Measurements from ENCODE around the gene RAD51B.
"Not testable (repeated sequence)": the region's sequence is repeated elsewhere in the genome, so short reads cannot be mapped to it uniquely, and the experiment has no call there.

The RAD51B gene

GRCh38 chr14:68654471-68654941, 834.9 kb downstream of the RAD51B start:
- no peak for DNase-seq (ENCODE audit: low read depth in 2 of 2)

GRCh38 chr14:68655021-68655831, 835.6 kb downstream of the RAD51B start:
- DNase-seq (ENCODE audit: low read depth in 2 of 2): no peak

GRCh38 chr14:68655911-68656316, 836.3 kb downstream of the RAD51B start:
- no peak for DNase-seq (ENCODE audit: low read depth in 2 of 2)

- DNase-seq (ENCODE audit: low read depth in 2 of 2): no peak
These were observed 836.9 kb downstream of the RAD51B start for GRCh38 chr14:68656452-68656851.

- no peak for DNase-seq (ENCODE audit: low read depth in 2 of 2)
These were observed 837.9 kb downstream of the RAD51B start for GRCh38 chr14:68657300-68658028.

GRCh38 chr14:68658029-68658509, 838.5 kb downstream of the RAD51B start:
- DNase-seq (ENCODE audit: low read depth in 2 of 2): no peak

- DNase-seq (ENCODE audit: low read depth in 2 of 2): no peak
These were observed 839.7 kb downstream of the RAD51B start for GRCh38 chr14:68658943-68659931.

GRCh38 chr14:68660495-68660894, 840.9 kb downstream of the RAD51B start:
- DNase-seq (ENCODE audit: low read depth in 2 of 2): no peak

GRCh38 chr14:68661226-68662225, 841.9 kb downstream of the RAD51B start:
- no peak for DNase-seq (ENCODE audit: low read depth in 2 of 2)

GRCh38 chr14:68662392-68662791, 842.8 kb downstream of the RAD51B start:
- DNase-seq (ENCODE audit: low read depth in 2 of 2): no peak

- DNase-seq (ENCODE audit: low read depth in 2 of 2): not testable (repeated sequence)
These were observed 843.2 kb downstream of the RAD51B start for GRCh38 chr14:68662826-68663225.

GRCh38 chr14:68663385-68664076, 844.0 kb downstream of the RAD51B start:
- DNase-seq (ENCODE audit: low read depth in 2 of 2): peak; percentile 35 to 55

GRCh38 chr14:68664225-68664681, 844.7 kb downstream of the RAD51B start:
- peak in 1 of 2 donors; percentile 32 for DNase-seq (ENCODE audit: low read depth in 2 of 2)

- no peak for DNase-seq (ENCODE audit: low read depth in 2 of 2)
These were observed 845.6 kb downstream of the RAD51B start for GRCh38 chr14:68665131-68665530.

GRCh38 chr14:68665792-68666204, 846.2 kb downstream of the RAD51B start:
- no peak for DNase-seq (ENCODE audit: low read depth in 2 of 2)

GRCh38 chr14:68666236-68666635, 846.7 kb downstream of the RAD51B start:
- no peak for DNase-seq (ENCODE audit: low read depth in 2 of 2)

- no peak for DNase-seq (ENCODE audit: low read depth in 2 of 2)
These were observed 847.3 kb downstream of the RAD51B start for GRCh38 chr14:68666899-68667298.

GRCh38 chr14:68667313-68667791, 847.8 kb downstream of the RAD51B start:
- no peak for DNase-seq (ENCODE audit: low read depth in 2 of 2)

- DNase-seq (ENCODE audit: low read depth in 2 of 2): no peak
These were observed 848.4 kb downstream of the RAD51B start for GRCh38 chr14:68668028-68668427.

All from stimulated activated CD8-positive, alpha-beta memory T cell treated with anti-CD3 and anti-CD28 coated beads, Interleukin-15, amount 100 ng/mL, for 48 hours (primary cell).